ENCODE measurements around the gene TMEM179B. TPM values are rescaled to one million over a fixed set of nuclear protein-coding genes. Genes with fewer than 3 reads are reported as not detected.

TMEM179B gene
- total and polyA plus RNA-seq, 9 of the 15 experiments (the other 6 are each of a cell fraction or from before 2014, with no cell fraction given): 27.7 to 105 (median 37.0) TPM

DNA sequence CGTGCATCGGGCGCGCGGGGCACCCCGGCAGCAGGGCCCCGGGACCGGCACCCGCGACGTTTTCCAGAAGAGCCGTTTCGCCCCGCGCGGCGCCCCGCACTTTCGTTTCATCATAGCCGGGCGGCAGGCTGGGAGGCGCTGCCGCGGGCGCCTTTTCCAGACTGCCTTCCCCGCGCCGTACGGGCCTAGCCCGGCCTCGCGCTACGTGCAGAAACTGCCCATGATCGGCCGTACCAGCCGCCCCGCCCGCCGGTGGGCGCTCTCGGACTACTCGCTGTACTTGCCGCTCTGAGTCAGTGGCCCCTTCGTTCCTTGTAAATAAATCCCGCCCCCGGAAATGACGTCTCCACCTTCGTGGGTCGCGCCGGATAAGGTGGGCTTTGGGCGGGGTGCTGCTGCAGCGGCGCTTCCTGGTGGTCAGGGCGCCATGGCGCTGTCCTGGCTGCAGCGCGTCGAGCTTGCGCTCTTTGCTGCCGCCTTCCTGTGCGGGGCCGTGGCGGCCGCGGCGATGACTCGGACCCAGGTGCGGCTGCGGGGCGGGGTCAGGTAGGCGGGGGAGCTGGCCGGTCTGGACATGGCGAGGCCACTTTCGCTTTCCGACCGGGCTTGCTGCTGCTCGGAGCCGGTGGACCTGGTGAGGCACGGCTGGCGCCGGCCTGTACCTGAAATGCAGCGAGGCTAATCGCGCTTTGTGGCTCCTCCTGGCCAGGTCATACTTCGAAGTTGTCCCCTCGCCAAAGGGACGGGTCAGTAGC, at the start of gene TMEM179B (continued):
- TF ChIP-seq, protein P1, sequence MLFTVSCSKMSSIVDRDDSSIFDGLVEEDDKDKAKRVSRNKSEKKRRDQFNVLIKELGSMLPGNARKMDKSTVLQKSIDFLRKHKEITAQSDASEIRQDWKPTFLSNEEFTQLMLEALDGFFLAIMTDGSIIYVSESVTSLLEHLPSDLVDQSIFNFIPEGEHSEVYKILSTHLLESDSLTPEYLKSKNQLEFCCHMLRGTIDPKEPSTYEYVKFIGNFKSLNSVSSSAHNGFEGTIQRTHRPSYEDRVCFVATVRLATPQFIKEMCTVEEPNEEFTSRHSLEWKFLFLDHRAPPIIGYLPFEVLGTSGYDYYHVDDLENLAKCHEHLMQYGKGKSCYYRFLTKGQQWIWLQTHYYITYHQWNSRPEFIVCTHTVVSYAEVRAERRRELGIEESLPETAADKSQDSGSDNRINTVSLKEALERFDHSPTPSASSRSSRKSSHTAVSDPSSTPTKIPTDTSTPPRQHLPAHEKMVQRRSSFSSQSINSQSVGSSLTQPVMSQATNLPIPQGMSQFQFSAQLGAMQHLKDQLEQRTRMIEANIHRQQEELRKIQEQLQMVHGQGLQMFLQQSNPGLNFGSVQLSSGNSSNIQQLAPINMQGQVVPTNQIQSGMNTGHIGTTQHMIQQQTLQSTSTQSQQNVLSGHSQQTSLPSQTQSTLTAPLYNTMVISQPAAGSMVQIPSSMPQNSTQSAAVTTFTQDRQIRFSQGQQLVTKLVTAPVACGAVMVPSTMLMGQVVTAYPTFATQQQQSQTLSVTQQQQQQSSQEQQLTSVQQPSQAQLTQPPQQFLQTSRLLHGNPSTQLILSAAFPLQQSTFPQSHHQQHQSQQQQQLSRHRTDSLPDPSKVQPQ (CRISPR knock-in tag; IDR thresholded peaks at IDR 0.05; ENCODE audit: borderline replicate concordance): no peak
- peak; percentile 35; the same call in 1 of the 2 replicates for TF ChIP-seq SMC3 (conservative IDR thresholded peaks at IDR 0.05; ENCODE audit: insufficient read depth, low read depth, low read length)
- 0 out of 2 replicates have a peak, but pooled peaks have one; percentile 73 for TF ChIP-seq FOXK1 (CRISPR knock-in tag; IDR thresholded peaks at IDR 0.05; ENCODE audit: borderline replicate concordance)
- TF ChIP-seq ZEB2 (IDR thresholded peaks at IDR 0.05): peak; percentile 89
- TF ChIP-seq STAT5B (CRISPR knock-in tag; IDR thresholded peaks at IDR 0.05): no peak
- TF ChIP-seq ZNF76 (CRISPR knock-in tag; IDR thresholded peaks at IDR 0.05; ENCODE audit: borderline replicate concordance): no peak
- no peak for TF ChIP-seq ZNF408 (CRISPR knock-in tag; IDR thresholded peaks at IDR 0.05; ENCODE audit: low read depth)
- TF ChIP-seq CHCHD3 (CRISPR knock-in tag; IDR thresholded peaks at IDR 0.05): no peak
- TF ChIP-seq ZNF197 (CRISPR knock-in tag; IDR thresholded peaks at IDR 0.05; ENCODE audit: low read depth): no peak
- TF ChIP-seq TCFL5 (CRISPR knock-in tag; conservative IDR thresholded peaks at IDR 0.05): no peak
- no peak for TF ChIP-seq NELFE (IDR thresholded peaks at IDR 0.05; ENCODE audit: insufficient read depth, insufficient read length)
- peak; percentile 82 to 86 for TF ChIP-seq NRF1 (conservative IDR thresholded peaks at IDR 0.05 in 1 of 2, IDR thresholded peaks at IDR 0.05 in 1 of 2)
- TF ChIP-seq CEBPB (tag; IDR thresholded peaks at IDR 0.05): no peak
- TF ChIP-seq FOXA1 (IDR thresholded peaks at IDR 0.05; ENCODE audit: borderline replicate concordance): no peak
- TF ChIP-seq TAL1 (IDR thresholded peaks at IDR 0.05): no peak
- peak; percentile 94 for TF ChIP-seq CTBP1 (IDR thresholded peaks at IDR 0.05; ENCODE audit: borderline replicate concordance)
- TF ChIP-seq COPS2 (conservative IDR thresholded peaks at IDR 0.05): no peak
- TF ChIP-seq GTF2E2 (tag; IDR thresholded peaks at IDR 0.05): 0 out of 2 replicates have a peak, but pooled peaks have one; percentile 62
- no peak for TF ChIP-seq RFX5 (IDR thresholded peaks at IDR 0.05; ENCODE audit: low read depth, low read length)
- TF ChIP-seq MTF1 (CRISPR knock-in tag; IDR thresholded peaks at IDR 0.05; ENCODE audit: borderline replicate concordance): no peak
- peak; percentile 51 for TF ChIP-seq RNF2 (IDR thresholded peaks at IDR 0.05)
- TF ChIP-seq, protein P2, sequence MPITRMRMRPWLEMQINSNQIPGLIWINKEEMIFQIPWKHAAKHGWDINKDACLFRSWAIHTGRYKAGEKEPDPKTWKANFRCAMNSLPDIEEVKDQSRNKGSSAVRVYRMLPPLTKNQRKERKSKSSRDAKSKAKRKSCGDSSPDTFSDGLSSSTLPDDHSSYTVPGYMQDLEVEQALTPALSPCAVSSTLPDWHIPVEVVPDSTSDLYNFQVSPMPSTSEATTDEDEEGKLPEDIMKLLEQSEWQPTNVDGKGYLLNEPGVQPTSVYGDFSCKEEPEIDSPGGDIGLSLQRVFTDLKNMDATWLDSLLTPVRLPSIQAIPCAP (CRISPR knock-in tag; IDR thresholded peaks at IDR 0.05; ENCODE audit: borderline replicate concordance): peak; percentile 92
- TF ChIP-seq JUN (IDR thresholded peaks at IDR 0.05; ENCODE audit: borderline replicate concordance, low read depth, low read length): peak; percentile 54; the same call in 1 of the 2 replicates
- peak; percentile 83; the same call in 1 of the 2 replicates for TF ChIP-seq JUN (CRISPR knock-in tag; IDR thresholded peaks at IDR 0.05; ENCODE audit: borderline replicate concordance)
- TF ChIP-seq ZNF695 (CRISPR knock-in tag; IDR thresholded peaks at IDR 0.05): peak; percentile 10; the same call in 1 of the 2 replicates
- TF ChIP-seq TEAD2 (tag; IDR thresholded peaks at IDR 0.05): no peak
- peak in 1 of 2 experiments; percentile 93; a peak in 2 of 4 replicates for TF ChIP-seq HDAC1 (IDR thresholded peaks at IDR 0.05)
- peak; percentile 72 for TF ChIP-seq NEUROD1 (IDR thresholded peaks at IDR 0.05; ENCODE audit: borderline replicate concordance, low read depth, low read length, partially characterized antibody)
